K562 (cell line): ENCODE results near the gene TBC1D16. TPM values are rescaled to one million over a fixed set of nuclear protein-coding genes. Genes with fewer than 3 reads are reported as not detected.

ENCODE experiments used
- ATAC-seq: fragments of 200-7000 bp; cut with Tn5 transposase; 3 replicates; pipeline ENCODE4 v1.9.1; 2020; ENCODE audit warnings: moderate library complexity
- BruUV-seq: library from RNA; stranded (reverse); fragments of 400-500 nt; replicated peaks from 2 replicates; lab custom pipeline; 2021; lab: Mats Ljungman, UMichigan
- CTCF ChIA-PET: fragments of 300-600 bp; formaldehyde crosslinking; extraction: SDS; loops from one replicate; lab custom pipeline; 2021; ENCODE audit warnings: low intra/inter-chr PET ratio; lab: Yijun Ruan, JAX
- POLR2A ChIA-PET: fragments of 300-600, 350-650 bp; sonication (Branson Sonifier 250); formaldehyde crosslinking; extraction: SDS; loops from one replicate; lab custom pipeline; 2021; ENCODE audit warnings: antibody characterized with exemption, inconsistent platforms; lab: Yijun Ruan, JAX
- DNase-seq, 4 experiments: peaks; one replicate each; pipeline versions ENCODE4 v3.0.0 to v3.0.0-alpha.2; 2011 to 2018; ENCODE audit warnings: low spot score in 3 of 4, mixed read lengths in 3 of 4; ENCODE audit errors: extremely low read depth in 1 of 4
- FAIRE-seq: peaks from 2 replicates; lab custom pipeline; 2011; peaks lifted over from hg19 to GRCh38; lab: Jason Lieb, UNC
- H2AFZ ChIP-seq: 2 replicates; pipeline ENCODE4 v1.6.0; 2011; ENCODE audit warnings: low read depth, low read length, control low read depth, inconsistent platforms
- H3K27ac ChIP-seq: fragments of 200-600 bp; 3 replicates; pipeline ENCODE4 v1.8.0; 2011; ENCODE audit warnings: low read depth, mild to moderate bottlenecking, control low read depth, inconsistent platforms, low read length, moderate library complexity, mixed read lengths; ENCODE audit errors: extremely low read depth
- H3K27me3 ChIP-seq, 2 experiments: fragments of 300-600 bp in 1 of 2; 2 replicates in 1 of 2; 3 replicates in 1 of 2; pipeline versions ENCODE4 v1.6.0 to v1.8.0; 2011; ENCODE audit warnings: inconsistent platforms in 2 of 2, low read length in 2 of 2, mild to moderate bottlenecking in 1 of 2, mixed read lengths in 1 of 2, moderate library complexity in 1 of 2; ENCODE audit not compliant: control insufficient read depth in 2 of 2, insufficient read depth in 2 of 2
- H3K36me3 ChIP-seq: fragments of 300-600 bp; 3 replicates; pipeline ENCODE4 v1.8.0; 2011; ENCODE audit warnings: mild to moderate bottlenecking, low read length, inconsistent platforms; ENCODE audit not compliant: control insufficient read depth, insufficient read depth
- H3K4me1 ChIP-seq, 2 experiments: fragments of 200-600 bp in 1 of 2; replicated peaks in 1 of 2; 2 replicates in 1 of 2; 3 replicates in 1 of 2; pipeline versions ENCODE4 v1.5.1 to v1.8.0; 2011; ENCODE audit warnings: inconsistent platforms in 2 of 2, low read length in 2 of 2, mild to moderate bottlenecking in 1 of 2, mixed read lengths in 1 of 2, moderate library complexity in 1 of 2; ENCODE audit not compliant: control insufficient read depth in 2 of 2, insufficient read depth in 2 of 2
- H3K4me2 ChIP-seq: 2 replicates; pipeline ENCODE4 v1.6.1; 2011; ENCODE audit warnings: low read length, control low read depth, inconsistent platforms, mixed read lengths; ENCODE audit not compliant: insufficient read depth
- H3K4me3 ChIP-seq: fragments of 200-600 bp; sonication (generic), shearing (Covaris generic); 2 replicates; pipeline ENCODE4 v1.5.1; 2016; ENCODE audit warnings: control low read depth, inconsistent platforms
- H3K79me2 ChIP-seq: fragments of 200-600 bp; 3 replicates; pipeline ENCODE4 v1.8.0; 2011; ENCODE audit warnings: low read length, inconsistent platforms; ENCODE audit not compliant: control insufficient read depth, insufficient read depth
- H3K9ac ChIP-seq, 2 experiments: 2 replicates each; pipeline versions ENCODE4 v1.6.0 to v1.6.1; 2011; ENCODE audit warnings: low read depth in 2 of 2, low read length in 2 of 2, control low read depth in 1 of 2, inconsistent platforms in 1 of 2, mild to moderate bottlenecking in 1 of 2, mixed read lengths in 1 of 2; ENCODE audit not compliant: insufficient read depth in 1 of 2
- H3K9me1 ChIP-seq: one replicate; pipeline ENCODE4 v1.6.0; 2011; ENCODE audit warnings: inconsistent platforms, mild to moderate bottlenecking, low read length, moderate library complexity; ENCODE audit not compliant: control insufficient read depth, insufficient read depth
- H3K9me3 ChIP-seq: replicated peaks from 2 replicates; pipeline ENCODE4 v1.5.1; 2011; ENCODE audit warnings: low read depth, low read length, inconsistent platforms; ENCODE audit not compliant: control insufficient read depth, insufficient read depth
- H4K20me1 ChIP-seq: replicated peaks from 2 replicates; pipeline ENCODE4 v1.6.1; 2011; ENCODE audit warnings: low read length, inconsistent platforms, mixed read lengths; ENCODE audit not compliant: control insufficient read depth, insufficient read depth
- ARID1B ChIP-seq: fragments of 450-650 bp; IDR thresholded peaks from 2 replicates; pipeline ENCODE4 v1.6.1; 2016; ENCODE audit warnings: antibody characterized with exemption, mild to moderate bottlenecking, inconsistent platforms
- ARID3B ChIP-seq: fragments of 250-450 bp; sonication (Bioruptor Pico); IDR thresholded peaks from 2 replicates; pipeline ENCODE4 v1.4.0; 2020; ENCODE audit warnings: borderline replicate concordance
- CHD2 ChIP-seq: IDR thresholded peaks from 2 replicates; pipeline ENCODE4 v1.6.1; 2011; ENCODE audit warnings: low read depth, low read length
- CREBBP ChIP-seq: IDR thresholded peaks from one replicate; pipeline ENCODE4 v1.6.1; 2012; ENCODE audit warnings: low read depth, mild to moderate bottlenecking, control low read depth, inconsistent platforms, low read length
- HCFC1 ChIP-seq: IDR thresholded peaks from 2 replicates; pipeline ENCODE4 v1.6.1; 2012; ENCODE audit warnings: low read depth, low read length, improper control_type of control experiment
- ID3 ChIP-seq, 2 experiments: fragments of 250-450 bp in 1 of 2; fragments of 450-650 bp in 1 of 2; sonication (Bioruptor Pico) in 1 of 2; IDR thresholded peaks; 2 replicates each; pipeline versions ENCODE4 v1.6.1 to v1.8.0; 2016 to 2021; ENCODE audit warnings: mild to moderate bottlenecking in 2 of 2, moderate library complexity in 2 of 2, missing compliant biosample characterization in 1 of 2, missing genetic modification characterization in 1 of 2
- KDM1A ChIP-seq, 2 experiments: fragments of 450-650 bp; IDR thresholded peaks; 2 replicates each; pipeline ENCODE4 v1.6.1; 2016; ENCODE audit warnings: mild to moderate bottlenecking in 2 of 2
- NCOA6 ChIP-seq: fragments of 450-650 bp; IDR thresholded peaks from 2 replicates; pipeline ENCODE4 v1.6.1; 2017; ENCODE audit warnings: mild to moderate bottlenecking
- NFE2L1 ChIP-seq: fragments of 450-650 bp; IDR thresholded peaks from 2 replicates; pipeline ENCODE4 v1.6.1; 2016; ENCODE audit warnings: missing genetic modification characterization, low read depth, mild to moderate bottlenecking, missing compliant biosample characterization, moderate library complexity, borderline replicate concordance
- RFX5 ChIP-seq: IDR thresholded peaks from 2 replicates; pipeline ENCODE4 v1.6.1; 2011; ENCODE audit warnings: low read depth, mild to moderate bottlenecking, improper control_type of control experiment, low read length
- RUNX1 ChIP-seq: sonication (generic); IDR thresholded peaks from 2 replicates; pipeline ENCODE4 v1.6.1; 2016; ENCODE audit warnings: antibody characterized with exemption, low read depth
- ZKSCAN1 ChIP-seq: fragments of 150-350 bp; IDR thresholded peaks from 2 replicates; pipeline ENCODE4 v1.6.1; 2016; ENCODE audit warnings: low read depth, low read length
- ZNF184 ChIP-seq: sonication (generic); formaldehyde crosslinking; IDR thresholded peaks from 2 replicates; pipeline ENCODE4 v1.5.0; 2020; ENCODE audit warnings: missing genetic modification reagents
- ZNF24 ChIP-seq: fragments of 450-650 bp; IDR thresholded peaks from 2 replicates; pipeline ENCODE4 v1.6.1; 2016
- WGBS: fragments of 100-300 bp; shearing (Covaris generic); methylation state at CpG from one replicate; pipeline ENCODE4 v1.1.6; 2016; ENCODE audit warnings: low coverage, mixed read lengths; ENCODE audit not compliant: insufficient coverage; ENCODE audit errors: missing lambda C conversion rate; 5-methylcytosine and 5-hydroxymethylcytosine counted together
- in situ Hi-C: fragments of 300-500 bp; cut with MboI; formaldehyde crosslinking; loops from 4 replicates; pipeline ENCODE4 v1.15.0; 2018; ENCODE audit warnings: inconsistent platforms, mixed read lengths
- intact Hi-C: fragments of 100-400 bp; cut with micrococcal nuclease; formaldehyde crosslinking; loops from 2 replicates; pipeline ENCODE4 v1.14.2; 2022
- polyA plus RNA-seq, 8 experiments: library from polyadenylated mRNA; depleted of rRNA in 4 of 8; stranded (reverse) in 5 of 8; unstranded in 3 of 8; fragments of >200 nt; fragmentation: Nextera tagmentation in 2 of 8; fragmentation: Illumina TruSeq in 1 of 8; extraction: Ambion mirVana in 2 of 8; extraction: Trizol in 1 of 8; gene quantifications; 2 replicates each; pipeline versions ENCODE4 v1.2.1 to v1.2.3, GENCODE V29; 2011 to 2014; ENCODE audit warnings: inconsistent platforms in 1 of 8, missing spikeins in 1 of 8
- total RNA-seq, 7 experiments: library from RNA; depleted of rRNA in 6 of 7; stranded (reverse); fragments of >200 nt in 6 of 7; fragmentation: Illumina TruSeq in 2 of 7; extraction: Trizol in 2 of 7; gene quantifications; 2 replicates each; pipeline versions ENCODE4 v1.2.1 to v1.2.3, GENCODE V29; 2011 to 2021; ENCODE audit warnings: low replicate concordance in 1 of 7
- TF ChIP-seq, protein P1 (sequence below), 2 experiments: IDR thresholded peaks; 2 replicates each; pipeline ENCODE4 v1.6.1; 2011; ENCODE audit warnings: borderline replicate concordance in 1 of 2, control low read depth in 1 of 2, low read depth in 1 of 2, low read length in 1 of 2, mild to moderate bottlenecking in 1 of 2, mixed read lengths in 1 of 2, moderate library complexity in 1 of 2; ENCODE audit not compliant: insufficient read depth in 1 of 2, insufficient read length in 1 of 2, poor library complexity in 1 of 2, severe bottlenecking in 1 of 2; ENCODE audit errors: extremely low read depth in 1 of 2

Gene TBC1D16
- total and polyA plus RNA-seq, 9 of the 15 experiments (the other 6 are each of a cell fraction or from before 2014, with no cell fraction given), result 0.01 to 0.20 (median 0.03) TPM; not detected in 1

GRCh38 chr17:80080081-80080480, 44.4 kb upstream of the TBC1D16 start:
- Histone ChIP-seq H3K9ac (no peak overlapping the region), H3K4me2 (no peak overlapping the region), H3K27ac (no peak overlapping the region), H3K27me3 (peaks cover 28 to 53% of the 10 kb centered on the region in 2 experiments; a peak in 4 of 5 replicates), H3K4me1 (peaks cover 0 to 7% of the 10 kb centered on the region in 2 experiments; a peak in 1 of 5 replicates), H3K9me3 (no peaks in the 10 kb centered on the region), H3K9me1 (no peaks in the 10 kb centered on the region), H2AFZ (no peak overlapping the region), H3K79me2 (no peaks in the 10 kb centered on the region), H3K36me3 (no peaks in the 10 kb centered on the region), H4K20me1 (peaks cover 5% of the 10 kb centered on the region), H3K4me3 (no peak overlapping the region)
- 25% methylated on average over 6 of the region's 6 CpGs for WGBS
- intact Hi-C loops, result loop anchor here (5.0 kb wide), 1 partner anchor 112 kb away; no protein-coding TSS in a partner anchor
- BruUV-seq, result no TSS peak
- ATAC-seq, result no peak
- ChIA-PET POLR2A (interaction anchor here (0.7 kb wide), 1 partner anchor 10 kb away, joined by 3 read pairs; no protein-coding TSS in a partner anchor), CTCF (no interaction called here)
- no peak for DNase-seq
- FAIRE-seq, result no peak
- in situ Hi-C loops, result no loop called here
- TF ChIP-seq KDM1A (IDR thresholded peaks at IDR 0.05), result no peak
- TF ChIP-seq NFE2L1 (tag), result no peak
- TF ChIP-seq HCFC1, result no peak
- TF ChIP-seq RUNX1, result no peak
- no peak for TF ChIP-seq ARID1B
- TF ChIP-seq ZNF184 (CRISPR knock-in tag), result no peak
- no peak for TF ChIP-seq ID3 (CRISPR knock-in tag; IDR thresholded peaks at IDR 0.05)
- no peak for TF ChIP-seq ID3 (tag; IDR thresholded peaks at IDR 0.05)
- TF ChIP-seq ZNF24, result no peak
- no peak for TF ChIP-seq ZKSCAN1
- TF ChIP-seq, protein P1, sequence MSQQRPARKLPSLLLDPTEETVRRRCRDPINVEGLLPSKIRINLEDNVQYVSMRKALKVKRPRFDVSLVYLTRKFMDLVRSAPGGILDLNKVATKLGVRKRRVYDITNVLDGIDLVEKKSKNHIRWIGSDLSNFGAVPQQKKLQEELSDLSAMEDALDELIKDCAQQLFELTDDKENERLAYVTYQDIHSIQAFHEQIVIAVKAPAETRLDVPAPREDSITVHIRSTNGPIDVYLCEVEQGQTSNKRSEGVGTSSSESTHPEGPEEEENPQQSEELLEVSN (IDR thresholded peaks at IDR 0.05; ENCODE audit: borderline replicate concordance in 1 of 2, extremely low read depth in 1 of 2, insufficient read depth in 1 of 2, insufficient read length in 1 of 2, low read depth in 1 of 2, low read length in 1 of 2, poor library complexity in 1 of 2, severe bottlenecking in 1 of 2), result no peak
- no peak for TF ChIP-seq CHD2
- TF ChIP-seq NCOA6, result no peak
- TF ChIP-seq ARID3B (CRISPR knock-in tag), result no peak
- no peak for TF ChIP-seq CREBBP
- TF ChIP-seq RFX5, result no peak
